Ovary (tissue), 3 donors: Measurements from ENCODE around the gene FANK1.

Experiments
- EP300 ChIP-seq: sonication (generic); formaldehyde crosslinking; IDR thresholded peaks from one replicate; pipeline ENCODE4 v1.6.1; 2017; ENCODE audit warnings: antibody characterized with exemption
- POLR2A ChIP-seq: fragments of 450-650 bp; IDR thresholded peaks from one replicate; pipeline ENCODE4 v1.6.1; 2017; ENCODE audit warnings: antibody characterized with exemption, mild to moderate bottlenecking, moderate library complexity
- TF ChIP-seq, protein P1 (sequence below), 3 donors: fragments of 450-650 bp in 2 of 3; fragments of 200-600 bp in 1 of 3; IDR thresholded peaks; one replicate each; pipeline versions ENCODE4 v1.5.1 to v1.8.0; 2016 to 2022; ENCODE audit warnings: antibody characterized with exemption in 3 of 3, mild to moderate bottlenecking in 1 of 3
- donor health status: DM: no; HTN: no; CAD: no.

DNA sequence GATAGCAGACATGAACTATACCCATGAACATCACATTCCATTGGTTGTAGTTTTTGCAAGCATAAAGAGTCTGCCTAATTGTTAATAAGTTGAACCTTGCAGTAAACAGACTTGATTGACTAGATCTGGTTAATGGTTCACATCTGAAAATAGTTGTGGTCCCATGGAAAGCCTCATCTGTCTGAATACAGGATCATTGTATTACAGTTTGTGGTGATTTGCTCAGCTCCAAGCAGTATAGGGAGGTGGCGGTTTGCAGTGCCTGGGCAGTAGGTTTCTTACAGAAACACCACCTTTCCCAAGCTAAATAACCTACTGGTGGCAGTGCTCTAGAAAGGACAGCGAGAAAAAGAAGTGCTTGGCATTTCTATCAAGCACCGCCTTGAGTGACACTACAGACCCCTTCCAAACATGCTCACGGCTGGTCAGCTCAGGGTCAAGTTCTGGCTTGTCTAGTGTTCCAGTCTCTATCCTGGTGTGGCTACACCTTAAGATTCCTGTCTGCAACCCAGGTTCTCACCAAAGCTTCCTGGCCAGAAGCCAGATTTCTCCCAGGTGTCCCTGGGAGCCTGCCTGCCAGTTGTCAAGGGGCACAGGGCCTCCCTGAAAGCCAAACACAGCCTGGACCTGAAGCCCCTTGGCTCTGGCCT is 119.9 kb downstream of the FANK1 start:
- no peak for TF ChIP-seq POLR2A
- TF ChIP-seq, protein P1, sequence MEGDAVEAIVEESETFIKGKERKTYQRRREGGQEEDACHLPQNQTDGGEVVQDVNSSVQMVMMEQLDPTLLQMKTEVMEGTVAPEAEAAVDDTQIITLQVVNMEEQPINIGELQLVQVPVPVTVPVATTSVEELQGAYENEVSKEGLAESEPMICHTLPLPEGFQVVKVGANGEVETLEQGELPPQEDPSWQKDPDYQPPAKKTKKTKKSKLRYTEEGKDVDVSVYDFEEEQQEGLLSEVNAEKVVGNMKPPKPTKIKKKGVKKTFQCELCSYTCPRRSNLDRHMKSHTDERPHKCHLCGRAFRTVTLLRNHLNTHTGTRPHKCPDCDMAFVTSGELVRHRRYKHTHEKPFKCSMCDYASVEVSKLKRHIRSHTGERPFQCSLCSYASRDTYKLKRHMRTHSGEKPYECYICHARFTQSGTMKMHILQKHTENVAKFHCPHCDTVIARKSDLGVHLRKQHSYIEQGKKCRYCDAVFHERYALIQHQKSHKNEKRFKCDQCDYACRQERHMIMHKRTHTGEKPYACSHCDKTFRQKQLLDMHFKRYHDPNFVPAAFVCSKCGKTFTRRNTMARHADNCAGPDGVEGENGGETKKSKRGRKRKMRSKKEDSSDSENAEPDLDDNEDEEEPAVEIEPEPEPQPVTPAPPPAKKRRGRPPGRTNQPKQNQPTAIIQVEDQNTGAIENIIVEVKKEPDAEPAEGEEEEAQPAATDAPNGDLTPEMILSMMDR (IDR thresholded peaks at IDR 0.05): no peak
- no peak for TF ChIP-seq EP300
